Measurements from ENCODE around the gene RNFT2. TPM values are rescaled to one million over a fixed set of nuclear protein-coding genes. Genes with fewer than 3 reads are reported as not detected.

Gene RNFT2
- total RNA-seq, 2 experiments from 2014 or later = 13.0 to 15.8 TPM

DNA sequence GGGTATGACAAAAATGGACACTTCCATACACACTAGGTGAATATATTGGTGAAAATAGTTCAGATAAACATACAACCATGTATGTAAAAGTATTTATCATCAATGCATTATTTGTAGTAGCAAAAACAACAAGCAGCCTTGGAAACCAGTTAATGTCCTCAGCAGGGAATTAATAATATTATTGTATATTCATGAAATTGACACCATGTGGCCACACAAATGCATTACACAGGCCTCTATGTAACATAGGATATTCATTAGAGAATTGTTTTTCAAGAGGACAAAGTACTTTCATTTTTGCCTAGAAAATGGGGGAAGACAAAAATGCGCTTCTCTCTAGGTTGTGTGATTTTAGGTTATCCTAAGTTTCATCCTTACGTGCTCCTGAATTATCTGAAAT lies 24.6 kb upstream of the RNFT2 start:
- Mint-ChIP-seq H3K27ac (no peak overlapping the region), H3K27me3 (ENCODE audit: low read depth) (peaks cover 5% of the 10 kb centered on the region), H3K9me3 (no peaks in the 10 kb centered on the region), H3K4me3 (no peak overlapping the region), H3K36me3 (ENCODE audit: low read depth) (peaks cover 3% of the 10 kb centered on the region), H3K4me1 (ENCODE audit: low read depth) (peaks cover 6% of the 10 kb centered on the region)
- intact Hi-C loops (cut with micrococcal nuclease) = no loop called here
- DNase-seq = no peak
- CTCF ChIA-PET = no interaction called here

DNA sequence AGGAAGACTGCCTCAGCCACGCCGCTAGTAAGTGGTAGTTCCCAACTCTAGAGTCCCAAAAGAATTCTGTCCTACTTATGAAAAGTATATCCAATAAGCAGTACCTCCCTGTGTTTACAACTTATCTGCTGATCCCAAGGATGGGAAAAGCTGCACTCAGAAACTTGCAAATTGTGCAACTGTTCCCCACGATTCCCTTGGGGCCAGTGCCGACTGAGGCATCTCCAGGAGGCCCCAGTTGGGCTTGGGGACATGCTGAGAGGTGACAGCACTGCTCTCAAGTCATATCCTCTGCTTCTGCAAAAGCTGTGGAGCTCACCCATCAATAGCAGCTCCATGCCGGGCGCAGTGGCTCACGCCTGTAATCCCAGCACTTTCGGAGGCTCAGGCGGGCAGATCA lies 23.9 kb upstream of the RNFT2 start:
- H3K36me3 Mint-ChIP-seq (ENCODE audit: low read depth) = peaks cover 3% of the 10 kb centered on the region
- no peak overlapping the region for H3K4me3 Mint-ChIP-seq
- intact Hi-C loops (cut with micrococcal nuclease) = no loop called here
- H3K4me1 Mint-ChIP-seq (ENCODE audit: low read depth) = peaks cover 4% of the 10 kb centered on the region
- no peak overlapping the region for H3K27ac Mint-ChIP-seq
- CTCF ChIA-PET = no interaction called here
- H3K27me3 Mint-ChIP-seq (ENCODE audit: low read depth) = no peaks in the 10 kb centered on the region
- no peak for DNase-seq
- no peaks in the 10 kb centered on the region for H3K9me3 Mint-ChIP-seq

DNA sequence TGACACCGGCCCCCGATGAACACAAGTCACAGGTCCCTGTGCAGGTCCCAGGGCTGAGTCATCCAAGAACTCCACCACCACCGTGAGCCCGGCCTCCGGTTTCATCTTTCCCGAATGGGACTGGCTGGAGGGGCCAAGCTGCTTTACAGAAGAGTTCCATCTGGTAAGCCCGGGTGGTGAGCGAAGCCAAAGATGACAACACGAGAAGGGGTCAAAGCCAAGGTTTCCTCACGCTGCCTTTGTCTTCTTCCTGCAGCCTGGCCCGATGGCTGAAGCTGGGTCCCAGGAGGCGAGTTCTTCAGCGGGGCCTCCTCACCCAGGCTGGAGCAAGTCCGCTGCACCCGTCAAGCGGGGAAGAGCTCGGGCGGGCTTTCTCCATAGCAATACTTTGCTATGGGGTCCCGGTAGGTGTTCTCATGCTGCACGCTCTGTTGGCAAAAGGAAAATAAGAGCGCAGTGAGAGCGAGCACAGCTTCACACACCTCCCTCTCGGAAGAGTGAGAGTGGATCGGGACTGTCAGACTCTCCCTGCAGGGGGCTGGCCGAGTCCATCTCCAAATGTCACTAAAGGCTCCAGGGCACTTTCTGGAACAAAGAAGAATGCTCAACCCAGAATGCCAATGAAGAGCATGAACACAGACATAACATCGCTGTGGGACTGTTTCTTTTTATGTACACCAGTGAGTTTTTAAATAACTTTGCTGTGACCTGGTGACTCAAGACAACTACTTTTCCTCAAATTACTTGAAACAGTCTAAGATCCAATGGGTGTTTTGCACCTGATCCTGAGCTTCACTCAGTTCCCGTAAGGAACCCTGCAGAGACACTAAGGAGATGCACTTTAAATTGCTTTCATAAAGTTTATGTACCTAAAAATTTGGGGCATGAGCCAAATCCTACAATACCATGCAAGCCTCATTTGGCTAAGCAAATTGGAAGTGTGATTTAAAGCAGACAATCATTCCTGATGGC lies 20.4 kb upstream of the RNFT2 start:
- H3K36me3 Mint-ChIP-seq (ENCODE audit: low read depth) = peaks cover 12% of the 10 kb centered on the region
- CTCF ChIA-PET = interaction anchor here (0.5 to 3.1 kb wide), 2 partner anchors 8 to 582 kb away, joined by 3 to 15 read pairs; no protein-coding TSS in a partner anchor
- no peaks in the 10 kb centered on the region for H3K27me3 Mint-ChIP-seq (ENCODE audit: low read depth)
- H3K4me3 Mint-ChIP-seq = no peak overlapping the region
- no peak for DNase-seq
- intact Hi-C loops (cut with micrococcal nuclease) = no loop called here
- peaks cover 10% of the 10 kb centered on the region for H3K4me1 Mint-ChIP-seq (ENCODE audit: low read depth)
- no peak overlapping the region for H3K27ac Mint-ChIP-seq
- no peaks in the 10 kb centered on the region for H3K9me3 Mint-ChIP-seq

DNA sequence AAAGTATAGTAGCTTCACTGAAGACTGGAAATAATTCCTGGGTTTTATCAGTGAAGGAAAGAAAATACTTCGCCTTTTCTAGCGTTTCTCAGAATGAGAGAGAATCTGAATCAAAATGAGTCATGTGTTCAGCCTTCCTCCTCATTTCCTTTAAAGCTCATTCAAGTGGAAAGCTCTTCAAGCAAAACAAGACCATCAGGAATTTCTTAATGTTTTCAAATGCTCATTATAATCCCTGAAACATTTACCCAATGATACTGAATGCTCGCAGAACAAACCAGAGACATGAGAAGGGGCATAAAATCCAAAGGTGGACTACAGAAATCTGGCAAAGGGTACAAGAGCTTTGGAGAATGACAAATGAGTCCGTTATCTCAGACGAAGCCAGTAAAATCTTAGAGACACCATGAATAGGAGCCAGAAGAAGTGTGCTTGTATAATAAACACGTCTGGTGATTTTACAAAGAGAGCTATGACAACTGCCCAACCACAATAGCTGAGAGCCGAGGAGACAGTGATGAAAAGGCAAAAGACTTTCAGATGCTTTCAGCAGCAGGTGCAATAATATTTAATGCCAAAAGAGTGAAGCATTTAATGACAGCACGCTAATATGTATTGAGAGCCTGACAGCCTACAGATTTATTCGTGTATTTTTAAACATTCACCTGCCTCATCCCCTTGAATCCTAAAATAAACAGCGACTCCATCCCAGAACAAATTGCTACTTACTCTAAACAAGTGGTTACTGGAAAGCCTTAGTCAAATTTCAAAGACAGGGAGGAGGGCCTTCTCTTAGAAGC lies 19.3 kb upstream of the RNFT2 start:
- H3K9me3 Mint-ChIP-seq = no peaks in the 10 kb centered on the region
- no peak for DNase-seq
- peaks cover 12% of the 10 kb centered on the region for H3K36me3 Mint-ChIP-seq (ENCODE audit: low read depth)
- CTCF ChIA-PET = interaction anchor here (3.1 kb wide), 1 partner anchor 10 kb away, joined by 15 read pairs; no protein-coding TSS in a partner anchor
- H3K4me1 Mint-ChIP-seq (ENCODE audit: low read depth) = peaks cover 14% of the 10 kb centered on the region
- no peak overlapping the region for H3K27ac Mint-ChIP-seq
- no peak overlapping the region for H3K4me3 Mint-ChIP-seq
- intact Hi-C loops (cut with micrococcal nuclease) = no loop called here
- no peaks in the 10 kb centered on the region for H3K27me3 Mint-ChIP-seq (ENCODE audit: low read depth)

DNA sequence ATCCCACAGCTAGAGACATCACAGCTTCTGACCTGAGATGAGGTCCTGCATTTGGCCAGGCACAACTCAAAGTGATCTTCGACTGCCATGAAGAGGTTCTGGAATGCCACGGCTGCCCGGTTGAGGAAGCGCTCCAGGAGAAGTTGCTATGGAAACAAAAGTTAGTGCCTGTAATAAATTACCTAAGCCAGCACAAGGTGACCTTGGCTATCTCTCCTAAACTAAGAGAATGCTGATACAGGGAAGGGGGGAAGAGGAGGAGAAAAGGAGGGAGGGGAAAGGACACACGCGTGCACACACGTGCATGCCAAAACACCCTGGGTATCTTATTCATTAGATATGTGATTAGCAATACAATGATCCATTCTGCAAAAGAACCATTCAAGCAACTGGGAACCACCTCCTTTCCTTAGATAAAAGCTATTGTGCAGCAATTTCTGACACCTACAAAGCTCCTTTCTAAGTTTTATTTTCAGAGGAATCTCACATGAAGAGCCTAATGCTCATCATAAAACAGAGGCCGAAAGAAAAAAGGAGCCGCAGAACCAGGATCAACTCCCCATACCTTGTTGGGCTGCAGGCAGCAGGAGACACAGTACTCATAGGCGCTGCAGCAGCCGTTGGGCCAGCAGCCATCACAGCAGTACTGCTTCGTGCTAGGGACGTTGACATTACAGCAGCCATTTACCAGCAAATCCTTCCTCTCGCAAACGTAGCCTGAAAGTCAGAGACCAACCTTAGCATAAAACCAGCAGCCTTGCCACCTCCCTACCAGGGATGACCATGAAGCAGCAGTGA lies 18.2 kb upstream of the RNFT2 start:
- no peak overlapping the region for H3K27ac Mint-ChIP-seq
- intact Hi-C loops (cut with micrococcal nuclease) = no loop called here

DNA sequence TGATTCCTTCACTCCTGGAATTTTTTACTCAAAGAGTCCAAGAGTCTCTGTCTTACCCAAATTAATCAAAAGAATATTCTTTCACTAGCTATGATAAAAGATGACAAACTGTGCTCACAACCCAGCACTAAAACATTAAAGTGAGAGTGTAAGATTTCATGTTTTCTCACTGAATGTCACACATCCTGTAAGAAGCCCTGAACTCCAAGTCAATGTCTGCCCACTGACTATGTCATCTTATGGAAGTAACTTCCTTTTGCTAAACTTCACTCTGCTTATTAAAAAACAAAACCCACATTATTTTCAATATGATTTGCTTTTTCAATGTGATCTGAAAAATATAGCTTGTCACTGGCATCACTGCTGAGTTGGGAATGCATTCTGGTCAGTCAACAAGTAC lies 15.9 kb upstream of the RNFT2 start:
- Mint-ChIP-seq H3K4me1 (ENCODE audit: low read depth) (peaks cover 14% of the 10 kb centered on the region), H3K27me3 (ENCODE audit: low read depth) (no peaks in the 10 kb centered on the region), H3K4me3 (no peak overlapping the region), H3K36me3 (ENCODE audit: low read depth) (peaks cover 9% of the 10 kb centered on the region), H3K27ac (peak overlapping the region; percentile 33), H3K9me3 (no peaks in the 10 kb centered on the region)
- CTCF ChIA-PET = interaction anchor here (0.7 to 1.2 kb wide), 4 partner anchors 11 to 37 kb away, joined by 3 to 6 read pairs (median 4); no protein-coding TSS in a partner anchor
- intact Hi-C loops (cut with micrococcal nuclease) = no loop called here
- no peak for DNase-seq

More for the DNA sequence above, 18.2 kb upstream of the RNFT2 start:
- DNase-seq = no peak
- CTCF ChIA-PET = interaction anchor here (1.0 to 3.1 kb wide), 2 partner anchors 11 to 18 kb away, joined by 4 to 15 read pairs; no protein-coding TSS in a partner anchor
- peaks cover 12% of the 10 kb centered on the region for H3K36me3 Mint-ChIP-seq (ENCODE audit: low read depth)
- no peaks in the 10 kb centered on the region for H3K9me3 Mint-ChIP-seq
- peaks cover 14% of the 10 kb centered on the region for H3K4me1 Mint-ChIP-seq (ENCODE audit: low read depth)
- no peak overlapping the region for H3K4me3 Mint-ChIP-seq
- no peaks in the 10 kb centered on the region for H3K27me3 Mint-ChIP-seq (ENCODE audit: low read depth)

DNA sequence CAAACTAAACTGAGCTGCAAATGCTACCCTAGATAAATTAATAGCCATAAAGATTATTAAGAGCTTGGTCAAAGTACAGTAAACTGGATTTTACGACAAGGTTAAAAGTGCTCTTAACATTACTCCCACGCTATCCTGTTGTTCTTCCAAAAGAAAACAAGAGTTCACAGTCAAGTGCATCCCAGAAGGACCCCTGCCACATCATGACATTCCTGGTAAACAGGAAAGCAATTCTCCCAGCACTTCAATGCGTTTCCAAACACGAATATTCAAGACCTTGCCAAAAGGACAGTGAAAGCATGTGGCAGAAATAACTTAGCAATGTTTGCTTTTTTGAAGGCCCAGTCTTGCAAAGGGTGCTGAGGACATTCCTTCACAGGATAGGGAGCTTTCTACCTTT lies 11.4 kb upstream of the RNFT2 start:
- intact Hi-C loops (cut with micrococcal nuclease) = no loop called here
- Mint-ChIP-seq H3K36me3 (ENCODE audit: low read depth) (peaks cover 6% of the 10 kb centered on the region), H3K27ac (no peak overlapping the region), H3K4me3 (no peak overlapping the region), H3K9me3 (no peaks in the 10 kb centered on the region), H3K4me1 (ENCODE audit: low read depth) (peaks cover 17% of the 10 kb centered on the region), H3K27me3 (ENCODE audit: low read depth) (no peaks in the 10 kb centered on the region)
- CTCF ChIA-PET = interaction anchor here (0.6 kb wide), 1 partner anchor 185 kb away, joined by 3 read pairs; no protein-coding TSS in a partner anchor
- no peak for DNase-seq

DNA sequence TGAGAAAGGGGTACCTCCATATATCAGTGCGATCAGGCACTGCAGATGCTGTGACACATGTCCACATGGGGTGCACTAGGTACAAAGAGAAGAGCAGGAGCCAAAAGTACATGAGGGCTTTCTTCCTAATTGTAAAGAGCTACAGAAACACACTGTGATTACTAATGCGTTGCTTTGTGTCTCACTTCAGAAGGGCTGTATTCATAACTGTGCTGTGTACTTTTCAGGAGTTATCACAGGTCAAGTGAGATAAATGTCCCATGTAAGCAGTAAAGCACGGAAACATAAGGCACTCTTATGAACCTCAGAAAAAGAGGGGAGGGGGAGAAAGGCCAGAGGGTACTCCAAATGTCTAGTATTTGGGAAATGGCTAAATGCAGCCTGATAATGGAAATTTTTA lies 10.9 kb upstream of the RNFT2 start:
- DNase-seq = no peak
- Mint-ChIP-seq H3K4me3 (no peak overlapping the region), H3K36me3 (ENCODE audit: low read depth) (peaks cover 5% of the 10 kb centered on the region), H3K27ac (no peak overlapping the region), H3K9me3 (no peaks in the 10 kb centered on the region), H3K27me3 (ENCODE audit: low read depth) (no peaks in the 10 kb centered on the region), H3K4me1 (ENCODE audit: low read depth) (peaks cover 14% of the 10 kb centered on the region)
- CTCF ChIA-PET = interaction anchor here (0.7 kb wide), 1 partner anchor 38 kb away, joined by 3 read pairs; no protein-coding TSS in a partner anchor
- intact Hi-C loops (cut with micrococcal nuclease) = no loop called here

DNA sequence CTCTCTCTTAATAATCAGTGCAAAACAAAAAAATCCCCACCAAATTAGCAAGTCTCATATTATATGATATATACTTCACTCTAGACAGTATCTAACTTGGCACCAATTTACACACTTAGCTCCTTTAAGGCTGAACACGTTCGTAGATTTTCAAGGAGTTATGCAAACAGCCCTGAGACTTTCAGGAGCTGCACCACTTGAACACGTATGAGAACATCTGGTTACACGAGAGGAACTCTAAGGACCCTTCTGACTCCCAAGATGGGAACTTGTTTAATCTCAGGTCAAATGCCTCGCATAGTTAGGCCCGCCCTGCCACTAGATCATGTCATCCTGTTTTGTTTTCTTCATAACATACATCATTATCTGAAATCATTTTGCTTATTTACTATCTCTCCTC lies 10.2 kb upstream of the RNFT2 start:
- H3K27me3 Mint-ChIP-seq (ENCODE audit: low read depth) = no peaks in the 10 kb centered on the region
- H3K9me3 Mint-ChIP-seq = no peaks in the 10 kb centered on the region
- CTCF ChIA-PET = no interaction called here
- H3K4me3 Mint-ChIP-seq = no peak overlapping the region
- H3K27ac Mint-ChIP-seq = no peak overlapping the region
- no peak for DNase-seq
- peaks cover 11% of the 10 kb centered on the region for H3K4me1 Mint-ChIP-seq (ENCODE audit: low read depth)
- intact Hi-C loops (cut with micrococcal nuclease) = no loop called here
- H3K36me3 Mint-ChIP-seq (ENCODE audit: low read depth) = peaks cover 4% of the 10 kb centered on the region

DNA sequence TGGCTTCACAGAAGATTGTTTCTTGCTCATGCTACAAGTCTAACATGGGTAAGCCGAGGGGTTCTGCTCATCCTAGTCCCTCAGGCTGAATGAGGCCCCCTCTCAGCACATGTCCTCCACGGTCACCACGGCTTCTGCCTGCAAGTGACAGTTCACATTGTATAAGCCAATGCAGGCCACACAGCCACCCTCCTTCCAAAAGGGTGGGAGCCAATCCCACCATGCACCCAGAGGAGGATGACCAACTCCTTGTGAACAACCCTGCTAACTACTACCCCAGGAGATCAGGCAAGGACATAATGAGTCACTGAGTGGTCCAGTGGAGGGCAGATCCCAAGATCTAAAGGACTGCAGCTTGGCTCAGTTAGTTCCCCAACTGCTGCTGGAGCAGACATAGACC lies 6.3 kb upstream of the RNFT2 start:
- CTCF ChIA-PET = no interaction called here
- H3K4me3 Mint-ChIP-seq = no peak overlapping the region
- intact Hi-C loops (cut with micrococcal nuclease) = loop anchor here (10.0 kb wide), 1 partner anchor 403 kb away; no protein-coding TSS in a partner anchor
- no peaks in the 10 kb centered on the region for H3K27me3 Mint-ChIP-seq (ENCODE audit: low read depth)
- peaks cover 24% of the 10 kb centered on the region for H3K4me1 Mint-ChIP-seq (ENCODE audit: low read depth)
- DNase-seq = no peak
- no peak overlapping the region for H3K27ac Mint-ChIP-seq
- H3K36me3 Mint-ChIP-seq (ENCODE audit: low read depth) = peaks cover 15% of the 10 kb centered on the region
- H3K9me3 Mint-ChIP-seq = no peaks in the 10 kb centered on the region

DNA sequence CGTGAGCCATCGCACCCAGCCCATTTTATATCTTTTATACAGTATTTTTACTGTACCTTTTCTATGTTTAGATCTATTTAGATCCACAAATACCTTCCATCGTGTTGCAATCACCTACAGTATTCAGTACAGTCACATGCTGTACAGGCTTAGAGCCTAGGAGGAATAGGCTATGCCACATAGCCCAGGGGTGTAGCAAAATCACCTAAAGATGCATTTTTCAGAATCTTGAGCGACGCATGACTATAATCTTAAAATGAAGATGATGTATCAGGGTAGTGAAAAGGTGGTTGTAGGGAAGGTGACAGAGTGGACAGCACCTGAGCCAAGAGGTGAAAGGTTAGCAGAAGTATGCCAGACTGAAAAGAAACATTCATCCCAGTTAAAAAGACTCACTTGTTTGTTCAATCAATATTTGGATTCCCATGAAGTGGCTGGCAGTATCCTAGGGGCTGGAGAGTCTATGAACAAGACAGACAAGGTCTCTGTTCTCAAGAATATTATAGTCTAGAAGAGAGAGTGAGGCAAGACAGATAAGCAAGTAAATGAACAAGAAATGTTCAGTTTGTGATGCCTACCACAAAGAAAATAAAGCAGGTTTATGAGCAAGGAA lies 3.9 kb upstream of the RNFT2 start:
- CTCF ChIA-PET = no interaction called here

More for the DNA sequence above, 3.9 kb upstream of the RNFT2 start:
- Mint-ChIP-seq H3K4me3 (no peak overlapping the region), H3K36me3 (ENCODE audit: low read depth) (peaks cover 13% of the 10 kb centered on the region), H3K4me1 (ENCODE audit: low read depth) (peaks cover 25% of the 10 kb centered on the region), H3K27me3 (ENCODE audit: low read depth) (no peaks in the 10 kb centered on the region), H3K27ac (no peak overlapping the region), H3K9me3 (no peaks in the 10 kb centered on the region)
- intact Hi-C loops (cut with micrococcal nuclease) = loop anchor here (10.0 kb wide), 1 partner anchor 401 kb away; no protein-coding TSS in a partner anchor
- no peak for DNase-seq

Data from activated naive CD4-positive, alpha-beta T cell treated with anti-CD3 and anti-CD28 coated beads for 36 hours (primary cell).